Activated T-helper 17 cell treated with anti-CD3 and anti-CD28 coated beads, Interleukin-2, amount 50 U/mL, for 72 hours (primary cell): ENCODE measurements around the gene FADS1. TPM values are rescaled to one million over a fixed set of nuclear protein-coding genes. Genes with fewer than 3 reads are reported as not detected.

Source experiments
- ATAC-seq: fragments of 150-1000 bp; cut with Tn5 transposase; replicated peaks from 2 replicates; pipeline ENCODE4 v1.10.0; 2021; ENCODE audit warnings: mild to moderate bottlenecking, moderate library complexity
- H3K27ac Mint-ChIP-seq: one replicate; pipeline ENCODE4 v1.8.0; 2022; ENCODE audit warnings: mixed read lengths
- H3K27me3 Mint-ChIP-seq: one replicate; pipeline ENCODE4 v1.8.0; 2022; ENCODE audit warnings: mixed read lengths
- H3K36me3 Mint-ChIP-seq: one replicate; pipeline ENCODE4 v1.8.0; 2022; ENCODE audit warnings: low read depth, mild to moderate bottlenecking, mixed read lengths
- H3K4me1 Mint-ChIP-seq: one replicate; pipeline ENCODE4 v1.8.0; 2022; ENCODE audit warnings: mixed read lengths
- H3K4me3 Mint-ChIP-seq: one replicate; pipeline ENCODE4 v1.8.0; 2022; ENCODE audit warnings: mild to moderate bottlenecking, mixed read lengths
- H3K9me3 Mint-ChIP-seq: one replicate; pipeline ENCODE4 v1.8.0; 2022; ENCODE audit warnings: mixed read lengths
- total RNA-seq, 2 donors: library from RNA; stranded (reverse); gene quantifications; one replicate each; pipeline ENCODE4 v1.2.3, GENCODE V29; 2022

The FADS1 gene
- 10 to 100 TPM in 1 of 2 donors, 1 to 10 TPM in 1; 5.6 to 22.9 TPM for total RNA-seq

DNA sequence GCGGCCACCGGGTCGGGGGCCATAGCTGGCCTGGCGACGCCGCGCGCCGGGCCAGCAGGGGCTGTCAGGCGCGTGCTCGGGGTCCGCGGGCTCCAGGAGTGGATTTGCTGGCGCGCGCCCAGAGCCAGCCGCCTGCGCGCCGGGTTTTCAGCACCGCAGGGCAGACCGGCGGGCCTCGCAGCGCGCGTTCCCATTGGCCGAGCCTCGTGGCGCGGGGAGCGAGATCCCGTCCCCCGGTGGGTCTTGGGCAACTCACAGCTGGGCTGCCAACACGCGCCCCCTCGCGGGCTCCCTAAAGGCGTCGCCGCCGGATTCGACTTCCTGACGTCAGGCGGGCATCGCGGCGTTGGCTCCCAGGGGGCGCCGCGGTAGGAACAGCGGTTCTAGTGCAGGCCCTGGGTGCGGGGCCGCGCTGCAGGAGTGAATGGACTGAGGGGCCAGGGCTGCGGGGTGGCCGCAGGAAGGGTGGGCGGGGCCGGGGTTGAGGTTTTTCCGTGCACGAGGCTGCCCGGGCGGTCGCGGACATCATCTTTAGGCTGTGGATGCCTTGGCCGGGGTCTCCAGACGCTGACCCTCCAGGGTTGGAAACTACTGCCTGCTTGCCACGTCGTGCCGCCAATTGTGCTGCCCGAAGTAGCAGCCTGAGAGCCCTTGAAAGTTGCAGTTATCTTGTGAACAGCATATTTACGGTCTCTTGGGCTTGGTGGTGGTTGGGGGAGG is at the start of gene FADS1:
TSS of gene FADS1 (minus strand) at position 268 of the 720 bp plus-strand sequence. CDS start at position 194, 74 bp downstream.
- Mint-ChIP-seq H3K4me3 (peak within 1 kb of the TSS; percentile 91), H3K36me3 (peaks cover 10% of the 10 kb centered on the region), H3K27ac (peak within 1 kb of the TSS; percentile 74), H3K4me1 (no peaks in the 10 kb centered on the region), H3K9me3 (no peaks in the 10 kb centered on the region), H3K27me3 (peaks cover 3% of the 10 kb centered on the region)
- ATAC-seq = peak; percentile 61

DNA sequence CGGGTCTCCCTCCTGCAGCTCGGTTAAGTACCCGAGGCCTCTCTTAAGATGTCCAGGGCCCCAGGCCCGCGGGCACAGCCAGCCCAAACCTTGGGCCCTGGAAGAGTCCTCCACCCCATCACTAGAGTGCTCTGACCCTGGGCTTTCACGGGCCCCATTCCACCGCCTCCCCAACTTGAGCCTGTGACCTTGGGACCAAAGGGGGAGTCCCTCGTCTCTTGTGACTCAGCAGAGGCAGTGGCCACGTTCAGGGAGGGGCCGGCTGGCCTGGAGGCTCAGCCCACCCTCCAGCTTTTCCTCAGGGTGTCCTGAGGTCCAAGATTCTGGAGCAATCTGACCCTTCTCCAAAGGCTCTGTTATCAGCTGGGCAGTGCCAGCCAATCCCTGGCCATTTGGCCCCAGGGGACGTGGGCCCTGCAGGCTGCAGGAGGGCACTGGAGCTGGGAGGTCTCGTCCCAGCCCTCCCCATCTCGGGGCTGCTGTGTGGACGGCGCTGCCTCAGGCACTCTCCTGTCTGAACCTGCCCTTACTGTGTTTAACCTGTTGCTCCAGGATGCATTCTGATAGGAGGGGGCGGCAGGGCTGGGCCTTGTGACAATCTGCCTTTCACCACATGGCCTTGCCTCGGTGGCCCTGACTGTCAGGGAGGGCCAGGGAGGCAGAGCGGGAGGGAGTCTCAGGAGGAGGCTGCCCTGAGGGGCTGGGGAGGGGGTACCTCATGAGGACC is 49.6 kb upstream of the FADS1 start:
- Mint-ChIP-seq H3K36me3 (peaks cover 16% of the 10 kb centered on the region), H3K27ac (no peak overlapping the region), H3K9me3 (no peaks in the 10 kb centered on the region), H3K4me1 (peaks cover 7% of the 10 kb centered on the region), H3K27me3 (no peaks in the 10 kb centered on the region), H3K4me3 (no peak overlapping the region)
- no peak for ATAC-seq

DNA sequence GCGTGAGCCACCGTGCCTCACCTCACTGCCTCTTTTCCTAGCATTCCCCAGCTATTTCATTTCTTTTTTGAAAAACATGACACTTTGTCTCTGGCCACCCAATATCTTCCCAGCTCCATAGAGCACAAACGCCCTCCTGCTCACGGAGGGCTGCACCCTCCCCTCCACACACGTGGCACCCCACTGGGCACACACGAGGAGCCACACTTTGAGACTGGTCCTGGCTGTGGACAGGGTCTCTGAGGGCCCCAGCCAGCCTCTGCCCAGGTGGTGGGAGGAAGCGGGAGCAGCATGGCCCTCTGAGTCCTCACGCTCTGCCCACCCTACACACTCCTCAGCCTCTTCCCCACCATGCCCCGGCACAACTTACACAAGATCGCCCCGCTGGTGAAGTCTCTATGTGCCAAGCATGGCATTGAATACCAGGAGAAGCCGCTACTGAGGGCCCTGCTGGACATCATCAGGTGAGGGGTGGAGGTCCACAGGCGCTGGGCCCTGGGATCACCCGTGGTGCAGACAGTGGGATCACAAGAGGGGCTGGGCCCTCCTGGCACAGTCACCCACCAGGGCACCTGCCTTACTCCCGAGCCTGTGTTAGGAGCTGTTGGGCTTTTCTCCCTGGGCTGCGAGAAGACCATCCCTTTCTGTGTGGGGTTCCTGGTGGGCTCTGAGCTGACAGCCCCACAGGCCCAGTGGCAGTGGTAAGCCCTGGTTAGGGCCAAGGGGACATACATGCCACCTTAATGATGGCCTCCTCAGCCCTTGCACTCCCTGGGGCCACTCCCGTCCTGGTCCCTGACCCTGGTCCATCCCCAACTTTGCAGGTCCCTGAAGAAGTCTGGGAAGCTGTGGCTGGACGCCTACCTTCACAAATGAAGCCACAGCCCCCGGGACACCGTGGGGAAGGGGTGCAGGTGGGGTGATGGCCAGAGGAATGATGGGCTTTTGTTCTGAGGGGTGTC is 48.3 kb upstream of the FADS1 start:
- no peaks in the 10 kb centered on the region for H3K27me3 Mint-ChIP-seq
- ATAC-seq = no peak
- H3K4me3 Mint-ChIP-seq = no peak overlapping the region
- H3K27ac Mint-ChIP-seq = no peak overlapping the region
- H3K9me3 Mint-ChIP-seq = no peaks in the 10 kb centered on the region
- no peaks in the 10 kb centered on the region for H3K4me1 Mint-ChIP-seq
- H3K36me3 Mint-ChIP-seq = peaks cover 25% of the 10 kb centered on the region

DNA sequence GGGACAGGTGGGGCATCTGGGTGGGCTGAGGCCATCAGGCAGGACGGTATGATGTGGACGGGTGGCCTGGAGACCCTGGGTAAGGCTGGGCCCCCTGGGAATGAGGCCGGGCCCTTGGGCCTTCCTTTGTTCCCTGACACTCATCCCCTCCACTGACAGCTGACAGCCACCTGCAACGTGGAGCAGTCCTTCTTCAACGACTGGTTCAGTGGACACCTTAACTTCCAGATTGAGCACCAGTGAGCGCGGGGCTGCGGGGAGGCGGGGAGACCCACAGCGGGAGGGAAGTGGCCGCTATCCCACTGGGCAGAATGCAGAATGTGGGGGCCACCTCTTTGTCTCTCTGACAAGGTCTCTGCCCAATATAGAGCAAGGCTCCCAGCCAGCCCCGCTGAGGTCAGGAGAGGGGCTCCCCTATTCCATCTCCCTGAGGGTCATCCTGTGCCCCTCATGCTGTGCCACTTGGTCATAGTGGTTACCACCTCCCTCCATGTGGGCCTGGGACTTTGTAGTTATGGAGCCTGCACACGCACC is 46.8 kb upstream of the FADS1 start:
- Mint-ChIP-seq H3K27me3 (no peaks in the 10 kb centered on the region), H3K36me3 (peaks cover 39% of the 10 kb centered on the region), H3K4me3 (no peak overlapping the region), H3K4me1 (no peaks in the 10 kb centered on the region), H3K9me3 (no peaks in the 10 kb centered on the region), H3K27ac (no peak overlapping the region)
- no peak for ATAC-seq

DNA sequence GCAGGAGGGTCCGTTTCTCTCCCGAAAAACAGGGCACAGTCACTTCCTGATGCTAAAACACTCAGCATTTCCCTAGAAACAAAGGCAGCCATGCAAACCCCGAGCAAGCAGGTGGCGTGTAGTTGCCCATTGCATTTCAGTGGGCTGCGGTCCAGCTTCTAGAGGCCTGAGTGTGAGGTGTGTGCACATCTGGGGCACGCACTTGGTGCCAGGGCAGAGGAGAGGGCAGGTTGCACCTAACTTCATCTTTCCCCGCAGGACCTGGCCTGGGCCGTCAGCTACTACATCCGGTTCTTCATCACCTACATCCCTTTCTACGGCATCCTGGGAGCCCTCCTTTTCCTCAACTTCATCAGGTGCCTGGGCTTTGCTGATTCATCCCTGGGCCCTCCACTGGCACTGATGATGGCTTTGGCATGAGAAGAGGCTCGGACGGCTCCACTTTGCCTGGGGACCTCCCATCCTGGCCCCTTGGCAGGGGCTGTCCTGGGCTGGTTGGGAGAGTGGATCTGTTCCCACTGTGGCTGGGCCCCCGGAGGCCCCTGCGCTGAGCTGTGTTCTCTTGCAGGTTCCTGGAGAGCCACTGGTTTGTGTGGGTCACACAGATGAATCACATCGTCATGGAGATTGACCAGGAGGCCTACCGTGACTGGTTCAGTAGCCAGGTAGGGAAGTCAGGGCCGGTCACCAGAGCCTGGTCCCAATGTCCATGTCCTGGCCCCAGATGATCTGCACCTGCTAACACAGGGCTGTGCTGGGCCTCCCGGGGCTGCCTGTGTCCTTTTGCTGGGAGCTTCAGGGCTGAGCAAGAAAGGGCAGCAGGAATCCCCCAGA is 46.1 kb upstream of the FADS1 start:
- Mint-ChIP-seq H3K4me1 (no peaks in the 10 kb centered on the region), H3K4me3 (no peak overlapping the region), H3K36me3 (peaks cover 43% of the 10 kb centered on the region), H3K9me3 (no peaks in the 10 kb centered on the region), H3K27ac (no peak overlapping the region), H3K27me3 (no peaks in the 10 kb centered on the region)
- no peak for ATAC-seq

DNA sequence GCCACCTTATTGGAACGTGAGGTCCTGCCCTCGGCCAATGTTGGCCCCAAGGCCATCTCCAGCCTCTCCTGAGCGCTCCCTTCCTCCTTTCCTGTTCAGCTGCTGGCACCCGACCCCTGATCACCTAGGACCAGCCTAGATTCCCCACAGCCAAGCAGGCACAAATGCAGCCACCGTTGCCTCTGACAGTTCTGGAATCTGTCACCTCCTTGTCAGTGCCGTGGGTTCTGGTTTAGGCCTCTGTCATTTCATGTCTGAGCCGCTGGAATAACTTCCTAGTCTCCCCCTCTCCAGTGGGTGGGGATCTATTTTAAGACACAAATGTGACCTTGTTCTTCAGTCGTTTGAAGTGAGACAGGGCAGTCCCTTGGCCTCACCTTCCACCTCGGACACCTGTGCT is 44.8 kb upstream of the FADS1 start:
- ATAC-seq = no peak
- peaks cover 43% of the 10 kb centered on the region for H3K36me3 Mint-ChIP-seq
- H3K27ac Mint-ChIP-seq = no peak overlapping the region
- H3K4me1 Mint-ChIP-seq = no peaks in the 10 kb centered on the region
- no peak overlapping the region for H3K4me3 Mint-ChIP-seq
- no peaks in the 10 kb centered on the region for H3K9me3 Mint-ChIP-seq
- H3K27me3 Mint-ChIP-seq = no peaks in the 10 kb centered on the region

DNA sequence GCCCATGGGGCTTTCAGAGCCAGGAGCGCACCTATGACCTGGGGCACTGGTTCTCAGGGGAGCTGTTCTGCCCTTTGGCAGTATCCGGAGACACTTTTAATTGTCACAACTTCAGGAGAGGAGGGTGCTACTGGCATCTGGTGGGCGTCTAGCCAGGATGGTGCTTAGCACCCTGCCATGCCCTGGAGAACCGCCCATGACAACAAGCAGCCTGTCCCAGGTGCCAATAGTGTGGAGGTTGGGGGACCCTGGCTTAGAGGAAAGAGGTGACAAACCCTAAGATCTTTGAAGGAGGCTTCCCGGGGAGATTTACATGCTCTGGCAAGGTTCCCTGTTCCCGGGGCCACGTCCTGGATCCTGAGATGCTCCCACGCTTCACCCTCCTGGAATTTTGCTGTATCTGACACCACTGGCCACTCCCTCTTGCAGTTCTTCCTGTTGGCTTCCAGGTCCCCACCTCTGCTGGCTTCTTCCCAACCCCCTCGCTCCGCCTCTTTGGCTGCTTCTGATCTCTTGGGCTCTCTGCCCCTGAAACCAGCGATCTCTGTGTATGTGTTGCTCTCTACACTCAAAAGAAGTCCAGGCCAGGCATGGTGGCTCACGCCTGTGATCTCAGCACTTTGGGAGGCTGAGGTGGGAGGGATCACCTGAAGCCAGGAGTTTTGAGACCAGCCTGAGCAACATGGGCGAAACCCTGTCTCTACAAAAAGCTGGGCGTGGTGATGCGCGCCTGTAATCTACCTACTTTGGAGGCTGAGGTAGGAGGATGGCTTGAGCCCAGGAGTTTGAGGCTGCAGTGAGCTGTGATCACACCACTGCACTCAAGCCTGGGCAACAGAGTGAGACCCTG is 43.5 kb upstream of the FADS1 start:
- Mint-ChIP-seq H3K27ac (no peak overlapping the region), H3K36me3 (peaks cover 43% of the 10 kb centered on the region), H3K9me3 (no peaks in the 10 kb centered on the region), H3K4me3 (no peak overlapping the region), H3K4me1 (no peaks in the 10 kb centered on the region), H3K27me3 (no peaks in the 10 kb centered on the region)
- no peak for ATAC-seq

DNA sequence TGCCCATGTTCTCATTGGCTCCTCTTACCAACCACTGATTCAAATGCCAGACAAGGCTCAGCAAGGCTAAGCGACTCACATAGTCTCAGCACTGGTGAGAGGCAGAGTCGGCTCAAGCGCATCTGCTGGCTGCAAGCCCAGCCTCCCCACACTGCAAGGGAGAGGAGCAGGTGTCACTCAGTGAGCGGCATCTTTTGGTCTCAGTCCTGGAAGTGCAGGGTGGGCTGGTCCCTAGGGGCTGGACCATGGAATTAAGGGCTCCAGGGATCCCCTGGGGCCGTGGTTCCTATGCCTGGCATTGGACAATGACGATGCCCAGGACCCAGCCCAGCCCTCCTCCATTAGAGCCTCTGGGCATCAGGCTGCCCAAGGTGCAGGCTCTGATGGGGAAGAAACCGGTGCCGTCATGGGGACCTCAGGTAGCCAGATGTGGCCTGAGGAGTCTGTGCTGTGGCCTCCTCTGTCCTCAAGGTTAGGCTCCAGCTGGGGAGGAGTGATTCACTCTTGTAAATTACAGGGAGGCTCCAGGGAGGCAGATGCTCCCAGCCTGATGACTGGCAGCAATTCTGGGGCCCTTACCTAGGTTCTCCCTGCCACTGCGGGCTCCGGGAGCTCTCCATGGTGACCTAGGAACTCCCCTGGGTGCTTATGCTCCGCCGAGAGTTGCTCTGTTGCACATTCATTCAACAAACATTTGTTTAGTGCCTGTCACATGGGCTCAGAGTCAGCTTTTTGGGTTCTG is 39.3 kb upstream of the FADS1 start:
- Mint-ChIP-seq H3K27ac (no peak overlapping the region), H3K4me1 (no peaks in the 10 kb centered on the region), H3K4me3 (no peak overlapping the region), H3K9me3 (no peaks in the 10 kb centered on the region), H3K27me3 (no peaks in the 10 kb centered on the region), H3K36me3 (peaks cover 43% of the 10 kb centered on the region)
- ATAC-seq = no peak

DNA sequence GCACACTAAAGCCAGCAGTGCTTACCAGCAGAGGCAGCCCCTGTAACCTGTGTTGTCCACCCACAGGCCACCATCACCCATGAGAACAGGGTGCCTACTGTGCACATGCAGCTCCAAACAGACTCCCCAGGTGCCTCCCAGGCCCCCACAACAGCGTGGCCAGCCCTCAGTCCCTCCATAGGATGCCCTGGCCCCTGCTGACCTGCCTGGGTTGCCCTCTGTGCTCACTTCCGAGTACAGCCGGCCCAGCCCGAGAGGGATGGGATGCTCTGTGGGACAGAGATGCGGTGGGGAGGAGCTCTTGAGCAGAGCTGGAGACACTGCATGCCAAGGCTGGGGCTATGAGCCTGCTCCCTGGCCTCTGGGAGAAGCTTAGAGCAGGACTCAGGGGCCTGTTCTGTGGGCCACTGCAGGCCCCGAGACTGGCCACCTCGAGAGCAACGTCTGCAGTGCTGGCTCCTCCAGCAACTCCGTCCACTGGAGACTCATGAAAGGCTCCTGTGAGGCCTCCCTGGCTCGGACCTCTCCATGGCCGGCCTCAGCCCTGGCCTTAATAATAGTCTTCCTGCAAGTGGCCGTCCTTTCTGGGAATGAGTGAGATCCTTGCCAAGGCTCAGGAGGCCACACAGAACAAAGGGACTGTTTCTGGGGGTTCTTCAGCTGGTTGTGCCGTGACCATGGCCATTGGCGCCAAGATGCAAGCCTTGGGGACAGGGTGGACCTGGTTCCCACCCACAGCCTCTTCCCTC is 38.3 kb upstream of the FADS1 start:
- Mint-ChIP-seq H3K9me3 (no peaks in the 10 kb centered on the region), H3K27me3 (no peaks in the 10 kb centered on the region), H3K4me3 (no peak overlapping the region), H3K4me1 (no peaks in the 10 kb centered on the region), H3K27ac (no peak overlapping the region), H3K36me3 (peaks cover 44% of the 10 kb centered on the region)
- no peak for ATAC-seq

DNA sequence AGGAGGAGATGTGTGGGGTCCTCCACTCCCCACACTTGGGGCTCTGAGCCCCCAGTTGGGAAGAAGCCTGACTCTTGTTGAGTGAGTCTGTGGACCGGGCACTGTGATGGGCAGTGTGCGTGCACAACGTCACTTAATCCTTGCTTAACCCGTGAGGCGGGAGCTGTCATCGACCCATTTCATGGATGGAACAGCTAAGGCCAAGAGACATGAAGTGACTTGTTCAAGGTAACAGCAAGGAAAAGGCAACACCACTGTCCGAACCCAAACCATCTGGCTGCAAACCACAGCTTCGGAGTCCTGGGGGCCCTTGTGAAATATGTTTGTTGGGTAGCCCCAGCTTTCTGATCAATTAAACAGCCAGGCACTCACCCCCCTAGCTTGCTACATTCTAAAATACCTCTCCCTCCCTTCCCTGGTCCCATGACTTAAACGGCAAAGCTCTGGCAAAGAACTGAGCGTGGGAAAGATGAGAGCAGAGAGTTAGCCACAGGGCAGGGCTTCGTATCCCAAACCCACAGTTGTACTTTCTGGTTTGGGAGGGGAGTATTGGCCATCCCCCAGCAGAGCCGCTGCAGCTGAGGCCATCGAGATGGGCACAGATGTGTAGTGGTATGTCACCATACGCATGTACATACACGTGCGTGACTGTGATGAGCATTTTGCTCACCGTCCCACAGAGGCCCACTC is 37.5 kb upstream of the FADS1 start:
- ATAC-seq = no peak
- Mint-ChIP-seq H3K9me3 (no peaks in the 10 kb centered on the region), H3K4me3 (no peak overlapping the region), H3K27ac (no peak overlapping the region), H3K36me3 (peaks cover 44% of the 10 kb centered on the region), H3K4me1 (no peaks in the 10 kb centered on the region), H3K27me3 (no peaks in the 10 kb centered on the region)

DNA sequence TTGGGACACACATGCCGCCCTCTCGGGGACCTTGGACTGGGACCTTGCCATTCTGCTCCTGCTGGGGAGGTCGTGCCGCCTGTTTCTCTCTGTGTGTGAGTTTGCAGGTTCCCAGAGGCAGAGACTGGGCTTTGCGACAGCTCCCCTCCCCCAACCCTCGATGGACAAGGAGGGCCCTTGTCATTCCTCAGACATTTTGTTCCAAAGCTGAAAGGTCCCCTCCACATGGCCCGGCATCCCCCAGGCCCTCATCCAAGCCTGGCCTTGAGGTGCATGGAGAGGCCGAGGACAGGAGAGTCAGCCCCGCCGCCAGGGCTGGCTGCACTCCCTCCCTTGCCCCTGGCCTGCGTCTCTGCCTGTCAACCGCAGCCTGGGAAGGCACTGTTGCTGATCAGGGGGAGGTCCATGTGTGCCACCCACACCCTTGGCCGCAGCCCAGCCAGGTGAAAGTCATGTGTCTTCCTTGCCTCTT is 36.9 kb upstream of the FADS1 start:
- no peak overlapping the region for H3K27ac Mint-ChIP-seq
- H3K9me3 Mint-ChIP-seq = no peaks in the 10 kb centered on the region
- no peak for ATAC-seq
- peaks cover 40% of the 10 kb centered on the region for H3K36me3 Mint-ChIP-seq
- H3K27me3 Mint-ChIP-seq = no peaks in the 10 kb centered on the region
- no peak overlapping the region for H3K4me3 Mint-ChIP-seq
- H3K4me1 Mint-ChIP-seq = no peaks in the 10 kb centered on the region
